HepG2 (cell line): ENCODE measurements around the gene PDIK1L. TPM values are rescaled to one million over a fixed set of nuclear protein-coding genes. Genes with fewer than 3 reads are reported as not detected.
A peak's percentile ranks its signal among the peaks of the same experiment; 100 is the strongest.

Experiments
- ESRRA ChIP-seq: sonication (generic); formaldehyde crosslinking; IDR thresholded peaks from 2 replicates; pipeline ENCODE4 v1.5.1; 2020; ENCODE audit warnings: mild to moderate bottlenecking, low read depth, missing genetic modification reagents
- FOXA1 ChIP-seq, 2 experiments: fragments of 450-650 bp in 1 of 2; sonication (generic) in 1 of 2; formaldehyde crosslinking in 1 of 2; IDR thresholded peaks; 2 replicates each; pipeline versions ENCODE4 v1.4.0 to v1.6.1; 2016 to 2020; ENCODE audit warnings: missing genetic modification reagents in 1 of 2
- IKZF4 ChIP-seq: sonication (generic); formaldehyde crosslinking; IDR thresholded peaks from 2 replicates; pipeline ENCODE4 v1.5.1; 2020; ENCODE audit warnings: borderline replicate concordance, mild to moderate bottlenecking, low read depth, missing genetic modification reagents; ENCODE audit errors: not compliant biosample characterization
- KDM5B ChIP-seq: sonication (generic); formaldehyde crosslinking; IDR thresholded peaks from 2 replicates; pipeline ENCODE4 v1.4.0; 2020; ENCODE audit warnings: missing genetic modification reagents, mild to moderate bottlenecking, borderline replicate concordance
- MAFF ChIP-seq: IDR thresholded peaks from 2 replicates; pipeline ENCODE4 v1.6.1; 2011; ENCODE audit warnings: low read depth, low read length, improper control_type of control experiment
- RBAK ChIP-seq: sonication (generic); formaldehyde crosslinking; IDR thresholded peaks from 2 replicates; pipeline ENCODE4 v1.5.1; 2020; ENCODE audit warnings: mild to moderate bottlenecking, missing genetic modification reagents
- SAP130 ChIP-seq: IDR thresholded peaks from 2 replicates; pipeline ENCODE4 v1.6.1; 2016; ENCODE audit warnings: low read depth
- SATB2 ChIP-seq: sonication (generic); formaldehyde crosslinking; IDR thresholded peaks from 2 replicates; pipeline ENCODE4 v1.5.0; 2020; ENCODE audit warnings: missing genetic modification reagents
- SNAPC5 ChIP-seq: sonication (generic); formaldehyde crosslinking; IDR thresholded peaks from 2 replicates; pipeline ENCODE4 v1.8.1; 2023; ENCODE audit warnings: mild to moderate bottlenecking, missing genetic modification reagents, borderline replicate concordance
- SYNCRIP ChIP-seq: fragments of 200-400 bp; formaldehyde crosslinking; IDR thresholded peaks from 2 replicates; pipeline ENCODE4 v1.6.1; 2018; ENCODE audit warnings: mild to moderate bottlenecking, low read depth, low read length; ENCODE audit not compliant: insufficient read depth
- ZNF616 ChIP-seq: sonication (generic); formaldehyde crosslinking; IDR thresholded peaks from 2 replicates; pipeline ENCODE4 v1.5.0; 2020; ENCODE audit warnings: low read depth, mild to moderate bottlenecking, missing genetic modification reagents
- polyA plus RNA-seq, 8 experiments: library from polyadenylated mRNA; depleted of rRNA in 3 of 8; stranded (reverse) in 7 of 8; unstranded in 1 of 8; fragments of >200 nt; fragmentation: Illumina TruSeq in 4 of 8; extraction: Trizol in 4 of 8; gene quantifications; 2 replicates each; pipeline versions ENCODE4 v1.2.1 to v1.2.3, GENCODE V29; 2011 to 2016; ENCODE audit warnings: low read depth in 4 of 8, missing spikeins in 1 of 8, mixed read lengths in 1 of 8; ENCODE audit not compliant: insufficient read depth in 1 of 8
- total RNA-seq, 5 experiments: library from RNA; depleted of rRNA; stranded (reverse); fragments of >200 nt; fragmentation: Illumina TruSeq; extraction: Trizol; gene quantifications; 2 replicates each; pipeline ENCODE4 v1.2.3, GENCODE V29; 2016; ENCODE audit warnings: low read depth in 1 of 5
- TF ChIP-seq, protein P1 (sequence below): sonication (generic); formaldehyde crosslinking; IDR thresholded peaks from one replicate; pipeline ENCODE4 v1.5.1; 2020; ENCODE audit warnings: mild to moderate bottlenecking, missing genetic modification reagents; ENCODE audit errors: not compliant biosample characterization
- TF ChIP-seq, protein P2 (sequence below): sonication (generic); formaldehyde crosslinking; IDR thresholded peaks from 2 replicates; pipeline ENCODE4 v1.4.0; 2020; ENCODE audit warnings: mild to moderate bottlenecking, missing genetic modification reagents

PDIK1L gene
- total and polyA plus RNA-seq, 2 of the 13 experiments (the other 11 are each of a cell fraction or from before 2014, with no cell fraction given), result 1.9 to 4.6 TPM

DNA sequence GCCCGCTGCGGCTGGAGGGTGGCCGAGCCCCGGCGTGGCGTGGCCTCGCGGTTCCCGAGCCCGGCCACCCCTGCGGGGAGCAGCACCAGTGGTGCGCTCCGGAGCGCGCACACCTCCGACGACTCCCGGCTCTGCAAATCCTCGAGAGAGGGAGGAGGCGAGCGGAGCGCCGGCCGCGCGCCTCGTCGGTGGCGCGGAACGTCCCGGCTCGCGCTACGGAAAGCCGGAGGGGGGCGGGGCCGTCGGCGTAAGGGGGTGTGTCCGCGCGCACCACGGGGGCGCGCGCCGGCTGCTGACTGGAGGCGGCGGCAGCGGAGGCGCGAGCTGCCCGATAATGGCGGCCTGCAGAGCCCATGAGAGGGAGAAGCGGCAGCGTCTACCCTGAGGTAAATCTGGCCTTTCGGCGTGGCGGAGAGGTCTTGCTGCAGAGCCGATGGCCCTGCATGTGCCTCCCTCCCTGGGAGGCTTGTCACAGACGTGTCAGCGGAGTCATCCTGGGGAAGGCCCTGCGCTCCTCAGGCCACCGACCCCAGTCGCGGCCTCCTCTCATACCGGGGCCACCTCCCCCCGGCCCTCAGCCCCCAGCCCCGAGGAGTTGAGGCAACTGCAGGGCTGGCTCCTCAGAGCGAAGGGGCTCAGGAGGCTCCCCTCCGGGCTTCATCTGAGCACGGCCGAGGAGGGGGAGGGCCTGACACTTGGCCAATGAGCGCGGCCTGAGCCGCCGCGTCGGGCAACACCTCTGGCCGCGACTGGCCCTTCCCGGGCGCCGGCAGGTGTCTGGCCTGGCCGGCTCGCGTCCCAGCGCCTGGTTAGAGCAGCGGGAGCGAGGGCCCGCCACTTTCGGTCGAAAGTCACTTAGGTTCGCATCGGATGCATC lies at the start of gene PDIK1L (continued):
- TF ChIP-seq KDM5B (peak; percentile 17; the same call in 1 of the 2 replicates), RBAK (CRISPR knock-in tag) (no peak), SYNCRIP (no peak), SNAPC5 (CRISPR knock-in tag) (no peak), ZNF616 (0 out of 2 replicates have a peak, but pooled peaks have one; percentile 22), IKZF4 (CRISPR knock-in tag) (peak; percentile 65), MAFF (no peak), SAP130 (CRISPR knock-in tag) (peak; percentile 71), SATB2 (CRISPR knock-in tag) (0 out of 2 replicates have a peak, but pooled peaks have one; percentile 33), ESRRA (CRISPR knock-in tag) (no peak), FOXA1 (IDR thresholded peaks at IDR 0.05) (no peak), FOXA1 (CRISPR knock-in tag; IDR thresholded peaks at IDR 0.05) (no peak)
- TF ChIP-seq, protein P1, sequence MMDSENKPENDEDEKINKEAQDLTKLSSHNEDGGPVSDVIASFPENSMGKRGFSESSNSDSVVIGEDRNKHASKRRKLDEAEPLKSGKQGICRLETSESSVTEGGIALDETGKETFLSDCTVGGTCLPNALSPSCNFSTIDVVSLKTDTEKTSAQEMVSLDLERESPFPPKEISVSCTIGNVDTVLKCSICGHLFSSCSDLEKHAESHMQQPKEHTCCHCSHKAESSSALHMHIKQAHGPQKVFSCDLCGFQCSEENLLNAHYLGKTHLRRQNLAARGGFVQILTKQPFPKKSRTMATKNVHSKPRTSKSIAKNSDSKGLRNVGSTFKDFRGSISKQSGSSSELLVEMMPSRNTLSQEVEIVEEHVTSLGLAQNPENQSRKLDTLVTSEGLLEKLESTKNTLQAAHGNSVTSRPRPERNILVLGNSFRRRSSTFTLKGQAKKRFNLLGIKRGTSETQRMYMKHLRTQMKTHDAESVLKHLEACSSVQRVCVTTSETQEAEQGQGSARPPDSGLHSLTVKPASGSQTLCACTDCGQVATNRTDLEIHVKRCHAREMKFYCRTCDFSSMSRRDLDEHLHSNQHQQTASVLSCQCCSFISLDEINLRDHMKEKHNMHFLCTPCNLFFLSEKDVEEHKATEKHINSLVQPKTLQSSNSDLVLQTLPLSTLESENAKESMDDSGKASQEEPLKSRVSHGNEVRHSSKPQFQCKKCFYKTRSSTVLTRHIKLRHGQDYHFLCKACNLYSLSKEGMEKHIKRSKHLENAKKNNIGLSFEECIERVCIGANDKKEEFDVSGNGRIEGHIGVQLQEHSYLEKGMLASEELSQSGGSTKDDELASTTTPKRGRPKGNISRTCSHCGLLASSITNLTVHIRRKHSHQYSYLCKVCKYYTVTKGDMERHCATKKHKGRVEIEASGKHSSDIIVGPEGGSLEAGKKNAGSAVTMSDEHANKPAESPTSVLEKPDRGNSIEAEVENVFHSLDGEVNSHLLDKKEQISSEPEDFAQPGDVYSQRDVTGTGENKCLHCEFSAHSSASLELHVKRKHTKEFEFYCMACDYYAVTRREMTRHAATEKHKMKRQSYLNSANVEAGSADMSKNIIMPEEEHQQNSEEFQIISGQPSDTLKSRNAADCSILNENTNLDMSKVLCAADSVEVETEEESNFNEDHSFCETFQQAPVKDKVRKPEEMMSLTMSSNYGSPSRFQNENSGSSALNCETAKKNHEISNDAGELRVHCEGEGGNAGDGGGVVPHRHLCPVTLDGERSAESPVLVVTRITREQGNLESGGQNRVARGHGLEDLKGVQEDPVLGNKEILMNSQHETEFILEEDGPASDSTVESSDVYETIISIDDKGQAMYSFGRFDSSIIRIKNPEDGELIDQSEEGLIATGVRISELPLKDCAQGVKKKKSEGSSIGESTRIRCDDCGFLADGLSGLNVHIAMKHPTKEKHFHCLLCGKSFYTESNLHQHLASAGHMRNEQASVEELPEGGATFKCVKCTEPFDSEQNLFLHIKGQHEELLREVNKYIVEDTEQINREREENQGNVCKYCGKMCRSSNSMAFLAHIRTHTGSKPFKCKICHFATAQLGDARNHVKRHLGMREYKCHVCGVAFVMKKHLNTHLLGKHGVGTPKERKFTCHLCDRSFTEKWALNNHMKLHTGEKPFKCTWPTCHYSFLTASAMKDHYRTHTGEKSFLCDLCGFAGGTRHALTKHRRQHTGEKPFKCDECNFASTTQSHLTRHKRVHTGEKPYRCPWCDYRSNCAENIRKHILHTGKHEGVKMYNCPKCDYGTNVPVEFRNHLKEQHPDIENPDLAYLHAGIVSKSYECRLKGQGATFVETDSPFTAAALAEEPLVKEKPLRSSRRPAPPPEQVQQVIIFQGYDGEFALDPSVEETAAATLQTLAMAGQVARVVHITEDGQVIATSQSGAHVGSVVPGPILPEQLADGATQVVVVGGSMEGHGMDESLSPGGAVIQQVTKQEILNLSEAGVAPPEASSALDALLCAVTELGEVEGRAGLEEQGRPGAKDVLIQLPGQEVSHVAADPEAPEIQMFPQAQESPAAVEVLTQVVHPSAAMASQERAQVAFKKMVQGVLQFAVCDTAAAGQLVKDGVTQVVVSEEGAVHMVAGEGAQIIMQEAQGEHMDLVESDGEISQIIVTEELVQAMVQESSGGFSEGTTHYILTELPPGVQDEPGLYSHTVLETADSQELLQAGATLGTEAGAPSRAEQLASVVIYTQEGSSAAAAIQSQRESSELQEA (CRISPR knock-in tag), result peak; percentile 56
- TF ChIP-seq, protein P2, sequence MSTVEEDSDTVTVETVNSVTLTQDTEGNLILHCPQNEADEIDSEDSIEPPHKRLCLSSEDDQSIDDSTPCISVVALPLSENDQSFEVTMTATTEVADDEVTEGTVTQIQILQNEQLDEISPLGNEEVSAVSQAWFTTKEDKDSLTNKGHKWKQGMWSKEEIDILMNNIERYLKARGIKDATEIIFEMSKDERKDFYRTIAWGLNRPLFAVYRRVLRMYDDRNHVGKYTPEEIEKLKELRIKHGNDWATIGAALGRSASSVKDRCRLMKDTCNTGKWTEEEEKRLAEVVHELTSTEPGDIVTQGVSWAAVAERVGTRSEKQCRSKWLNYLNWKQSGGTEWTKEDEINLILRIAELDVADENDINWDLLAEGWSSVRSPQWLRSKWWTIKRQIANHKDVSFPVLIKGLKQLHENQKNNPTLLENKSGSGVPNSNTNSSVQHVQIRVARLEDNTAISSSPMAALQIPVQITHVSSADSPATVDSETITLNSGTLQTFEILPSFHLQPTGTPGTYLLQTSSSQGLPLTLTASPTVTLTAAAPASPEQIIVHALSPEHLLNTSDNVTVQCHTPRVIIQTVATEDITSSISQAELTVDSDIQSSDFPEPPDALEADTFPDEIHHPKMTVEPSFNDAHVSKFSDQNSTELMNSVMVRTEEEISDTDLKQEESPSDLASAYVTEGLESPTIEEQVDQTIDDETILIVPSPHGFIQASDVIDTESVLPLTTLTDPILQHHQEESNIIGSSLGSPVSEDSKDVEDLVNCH (CRISPR knock-in tag), result no peak
